IPS-15b (cell line): Measurements from ENCODE around the gene HSF2.

Source experiments
- H3K27me3 ChIP-seq: one replicate; pipeline ENCODE4 v1.6.1; 2013; ENCODE audit warnings: low read length; ENCODE audit not compliant: control insufficient read depth, insufficient read depth
- H3K36me3 ChIP-seq: one replicate; pipeline ENCODE4 v1.6.1; 2013; ENCODE audit warnings: low read length; ENCODE audit not compliant: control insufficient read depth, insufficient read depth
- H3K4me1 ChIP-seq: one replicate; pipeline ENCODE4 v1.6.1; 2013; ENCODE audit warnings: mild to moderate bottlenecking, low read length; ENCODE audit not compliant: control insufficient read depth, insufficient read depth
- H3K4me3 ChIP-seq: one replicate; pipeline ENCODE4 v1.5.1; 2013; ENCODE audit warnings: low read depth, low read length
- H3K9ac ChIP-seq: one replicate; pipeline ENCODE4 v1.6.1; 2013; ENCODE audit warnings: low read depth, mild to moderate bottlenecking, low read length
- H3K9me3 ChIP-seq: one replicate; pipeline ENCODE4 v1.6.1; 2013; ENCODE audit warnings: mild to moderate bottlenecking, low read length; ENCODE audit not compliant: control insufficient read depth, insufficient read depth

HSF2 gene

GRCh38 chr6:122404444-122404843 is 5.0 kb downstream of the HSF2 start:
- peaks cover 17% of the 10 kb centered on the region for H3K4me1 ChIP-seq
- no peaks in the 10 kb centered on the region for H3K36me3 ChIP-seq
- no peak overlapping the region for H3K4me3 ChIP-seq
- H3K9ac ChIP-seq = no peak overlapping the region
- peaks cover 13% of the 10 kb centered on the region for H3K27me3 ChIP-seq
- no peaks in the 10 kb centered on the region for H3K9me3 ChIP-seq

GRCh38 chr6:122405417-122405816 is 6.0 kb downstream of the HSF2 start:
- Histone ChIP-seq H3K27me3 (peaks cover 8% of the 10 kb centered on the region), H3K9ac (no peak overlapping the region), H3K4me3 (no peak overlapping the region), H3K36me3 (no peaks in the 10 kb centered on the region), H3K9me3 (no peaks in the 10 kb centered on the region), H3K4me1 (peaks cover 14% of the 10 kb centered on the region)

- Histone ChIP-seq H3K27me3 (peaks cover under 1% of the 10 kb centered on the region), H3K4me1 (peaks cover 10% of the 10 kb centered on the region), H3K36me3 (no peaks in the 10 kb centered on the region), H3K9ac (no peak overlapping the region), H3K9me3 (no peaks in the 10 kb centered on the region), H3K4me3 (no peak overlapping the region)
These were observed 6.7 kb downstream of the HSF2 start for GRCh38 chr6:122406187-122406586.

DNA sequence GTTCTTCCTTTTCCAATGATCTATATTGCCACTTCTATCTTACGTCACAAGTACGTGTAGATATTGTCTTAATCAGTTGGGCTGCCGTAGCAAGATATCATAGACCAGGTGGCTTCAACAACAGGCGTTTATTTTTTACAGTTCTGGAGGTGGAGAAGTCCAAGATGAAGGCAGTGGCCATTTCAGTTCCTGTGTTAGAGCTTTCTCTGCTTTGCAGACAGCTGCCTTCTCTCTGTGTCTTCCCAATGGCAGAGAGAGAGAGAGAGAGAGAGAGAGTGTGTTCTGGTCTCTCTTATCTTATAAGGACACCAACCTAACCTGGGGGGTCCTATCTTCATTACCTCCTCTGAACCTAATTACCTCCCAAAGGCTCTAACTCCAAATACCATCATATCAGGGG is 8.3 kb downstream of the HSF2 start:
- Histone ChIP-seq H3K4me1 (peaks cover 10% of the 10 kb centered on the region), H3K4me3 (no peak overlapping the region), H3K9ac (no peak overlapping the region), H3K9me3 (no peaks in the 10 kb centered on the region), H3K36me3 (no peaks in the 10 kb centered on the region), H3K27me3 (no peaks in the 10 kb centered on the region)

DNA sequence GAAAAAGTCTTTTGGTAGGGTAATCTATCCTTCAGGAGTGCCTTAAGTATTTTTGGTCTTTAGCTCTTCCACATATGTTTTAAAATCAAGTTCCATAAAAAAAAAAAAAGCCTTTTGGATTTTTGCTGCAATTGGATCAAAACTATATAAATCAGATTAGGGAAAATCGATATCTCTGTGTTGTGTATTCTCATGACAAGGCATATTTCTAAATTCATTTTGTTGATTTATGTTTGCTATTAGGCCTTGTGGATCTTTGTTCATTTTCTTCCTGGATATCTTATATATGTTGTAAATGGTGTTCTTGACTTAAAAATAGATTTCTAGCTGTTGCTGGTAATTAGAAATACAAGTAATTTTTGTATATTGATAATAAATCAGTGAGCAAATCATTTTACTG is 8.8 kb downstream of the HSF2 start:
- peaks cover 10% of the 10 kb centered on the region for H3K4me1 ChIP-seq
- H3K4me3 ChIP-seq = no peak overlapping the region
- H3K36me3 ChIP-seq = no peaks in the 10 kb centered on the region
- no peaks in the 10 kb centered on the region for H3K27me3 ChIP-seq
- H3K9ac ChIP-seq = no peak overlapping the region
- H3K9me3 ChIP-seq = no peaks in the 10 kb centered on the region

DNA sequence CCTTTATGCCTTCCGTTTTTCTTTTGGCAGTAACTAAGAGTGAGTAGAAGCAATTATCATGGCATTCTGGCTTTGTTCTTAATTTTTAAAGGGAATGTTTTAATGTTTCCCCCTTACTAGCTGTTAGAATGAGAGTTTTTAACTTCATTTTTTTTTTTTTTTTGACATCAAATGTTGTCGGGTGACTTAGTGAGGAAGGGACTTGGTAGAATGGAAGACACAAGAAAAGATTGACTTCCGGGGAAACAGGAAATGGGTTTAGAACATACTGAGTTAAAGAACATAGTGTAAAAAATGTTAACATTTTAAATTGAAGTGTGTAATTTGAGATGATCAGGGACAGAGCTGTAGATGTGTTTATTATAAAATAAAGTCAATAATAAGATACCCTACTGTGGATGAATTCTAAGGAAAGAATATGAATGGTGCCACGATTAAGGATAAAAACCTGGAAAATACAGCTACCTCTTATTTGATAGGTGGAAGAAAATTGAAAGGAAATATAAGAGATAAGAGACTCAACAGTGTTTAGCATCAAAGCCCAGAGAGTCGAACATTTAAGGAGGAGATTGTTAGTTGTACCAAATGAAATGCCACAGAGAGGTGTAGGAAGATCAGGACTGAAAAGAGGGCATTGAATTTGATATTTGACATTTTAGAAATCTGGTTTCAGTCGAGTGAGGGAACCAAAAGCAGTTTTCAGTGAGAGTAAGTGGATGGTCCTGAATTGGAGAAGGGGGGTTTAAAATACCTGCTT is 9.4 kb downstream of the HSF2 start:
- Histone ChIP-seq H3K36me3 (no peaks in the 10 kb centered on the region), H3K4me1 (peaks cover 10% of the 10 kb centered on the region), H3K9ac (no peak overlapping the region), H3K27me3 (no peaks in the 10 kb centered on the region), H3K9me3 (no peaks in the 10 kb centered on the region), H3K4me3 (no peak overlapping the region)

GRCh38 chr6:122412001-122412400 is 12.5 kb downstream of the HSF2 start:
- no peak overlapping the region for H3K4me3 ChIP-seq
- H3K9ac ChIP-seq = no peak overlapping the region
- H3K36me3 ChIP-seq = no peaks in the 10 kb centered on the region
- H3K27me3 ChIP-seq = no peaks in the 10 kb centered on the region
- no peaks in the 10 kb centered on the region for H3K9me3 ChIP-seq
- no peaks in the 10 kb centered on the region for H3K4me1 ChIP-seq

GRCh38 chr6:122416825-122417224 is 17.4 kb downstream of the HSF2 start:
- no peaks in the 10 kb centered on the region for H3K4me1 ChIP-seq
- H3K9ac ChIP-seq = no peak overlapping the region
- H3K9me3 ChIP-seq = no peaks in the 10 kb centered on the region
- no peaks in the 10 kb centered on the region for H3K27me3 ChIP-seq
- no peak overlapping the region for H3K4me3 ChIP-seq
- no peaks in the 10 kb centered on the region for H3K36me3 ChIP-seq

GRCh38 chr6:122422003-122422402 is 22.6 kb downstream of the HSF2 start:
- no peak overlapping the region for H3K9ac ChIP-seq
- H3K4me1 ChIP-seq = no peaks in the 10 kb centered on the region
- H3K36me3 ChIP-seq = no peaks in the 10 kb centered on the region
- H3K27me3 ChIP-seq = no peaks in the 10 kb centered on the region
- no peak overlapping the region for H3K4me3 ChIP-seq
- H3K9me3 ChIP-seq = no peaks in the 10 kb centered on the region

GRCh38 chr6:122422614-122423267 is 23.3 kb downstream of the HSF2 start:
- Histone ChIP-seq H3K9ac (no peak overlapping the region), H3K9me3 (no peaks in the 10 kb centered on the region), H3K4me1 (no peaks in the 10 kb centered on the region), H3K4me3 (no peak overlapping the region), H3K36me3 (no peaks in the 10 kb centered on the region), H3K27me3 (no peaks in the 10 kb centered on the region)

- H3K36me3 ChIP-seq = no peaks in the 10 kb centered on the region
- no peak overlapping the region for H3K9ac ChIP-seq
- H3K27me3 ChIP-seq = no peaks in the 10 kb centered on the region
- no peak overlapping the region for H3K4me3 ChIP-seq
- no peaks in the 10 kb centered on the region for H3K9me3 ChIP-seq
- no peaks in the 10 kb centered on the region for H3K4me1 ChIP-seq
These were observed 24.3 kb downstream of the HSF2 start for GRCh38 chr6:122423734-122424133.

DNA sequence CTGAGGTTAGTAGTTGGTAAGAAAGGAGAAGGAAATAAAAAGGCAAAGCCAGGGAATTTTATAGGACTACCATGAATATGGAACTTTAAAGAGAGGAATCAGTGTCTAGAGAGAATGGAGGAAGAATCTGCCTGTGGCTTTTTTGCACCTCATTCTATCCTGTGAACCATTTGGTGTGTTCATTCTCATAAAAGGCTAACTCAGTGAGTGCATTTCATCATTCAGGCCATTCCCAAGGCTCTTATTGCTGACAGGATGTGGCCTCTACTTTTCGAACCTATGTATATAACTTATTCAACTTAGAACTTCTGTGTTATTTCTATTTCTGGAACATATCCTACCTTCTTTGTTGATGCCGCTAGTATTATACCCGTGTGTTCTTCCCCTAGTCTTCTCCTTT is 27.1 kb downstream of the HSF2 start:
- Histone ChIP-seq H3K4me1 (no peaks in the 10 kb centered on the region), H3K27me3 (no peaks in the 10 kb centered on the region), H3K9me3 (no peaks in the 10 kb centered on the region), H3K36me3 (no peaks in the 10 kb centered on the region), H3K4me3 (no peak overlapping the region), H3K9ac (no peak overlapping the region)
